Naive thymus-derived CD4-positive, alpha-beta T cell (primary cell): ENCODE results near the gene MBD6. TPM values are rescaled to one million over a fixed set of nuclear protein-coding genes. Genes with fewer than 3 reads are reported as not detected.
"Not testable (repeated sequence)": the region's sequence is repeated elsewhere in the genome, so short reads cannot be mapped to it uniquely, and the experiment has no call there.

Source experiments
- ATAC-seq: fragments of 150-1000 bp; cut with Tn5 transposase; 2 replicates; pipeline ENCODE4 v1.10.0; 2021; ENCODE audit warnings: mild to moderate bottlenecking, moderate library complexity
- CTCF ChIA-PET: fragments of 350-600 bp; sonication (Branson Sonifier 250); formaldehyde crosslinking; loops from one replicate; lab custom pipeline; 2021; ENCODE audit warnings: antibody characterized with exemption; lab: Charles Lee
- POLR2A ChIA-PET: fragments of 350-600 bp; sonication (Branson Sonifier 250); formaldehyde crosslinking; loops from one replicate; lab custom pipeline; 2021; ENCODE audit warnings: antibody characterized with exemption, inconsistent platforms; lab: Charles Lee
- DNase-seq, 9 donors: peaks; one replicate each; pipeline versions ENCODE4 v3.0.0 to v3.0.0-alpha.2; 2020 to 2022; ENCODE audit warnings: mixed read lengths in 1 of 9
- H3K27ac ChIP-seq: one replicate; pipeline ENCODE4 v1.7.0; 2013; ENCODE audit warnings: mild to moderate bottlenecking, low read depth, low read length, moderate library complexity
- H3K27me3 ChIP-seq, 2 donors: one replicate each; pipeline ENCODE4 v1.7.0; 2013; ENCODE audit warnings: low read length in 2 of 2, mild to moderate bottlenecking in 2 of 2, moderate library complexity in 2 of 2; ENCODE audit not compliant: control insufficient read depth in 2 of 2, insufficient read depth in 2 of 2
- H3K36me3 ChIP-seq, 3 experiments: 1 replicate in 2 of 3; 2 replicates in 1 of 3; pipeline ENCODE4 v1.7.0; 2013; ENCODE audit warnings: low read length in 3 of 3, mild to moderate bottlenecking in 3 of 3, moderate library complexity in 1 of 3; ENCODE audit not compliant: insufficient read depth in 3 of 3, control insufficient read depth in 2 of 3
- H3K4me1 ChIP-seq, 2 donors: one replicate each; pipeline ENCODE4 v1.7.0; 2013; ENCODE audit warnings: low read length in 2 of 2, mild to moderate bottlenecking in 2 of 2, moderate library complexity in 1 of 2; ENCODE audit not compliant: control insufficient read depth in 2 of 2, insufficient read depth in 2 of 2
- H3K4me3 ChIP-seq: 2 replicates; pipeline ENCODE4 v1.7.0; 2013; ENCODE audit warnings: mild to moderate bottlenecking, low read length
- H3K9me3 ChIP-seq, 3 experiments: 1 replicate in 2 of 3; 2 replicates in 1 of 3; pipeline ENCODE4 v1.7.0; 2013; ENCODE audit warnings: low read length in 3 of 3; ENCODE audit not compliant: control insufficient read depth in 2 of 3
- H3K27ac Mint-ChIP-seq, 9 donors: one replicate each; pipeline ENCODE4 v1.8.0; 2020 to 2022; ENCODE audit warnings: mixed read lengths in 9 of 9, mild to moderate bottlenecking in 8 of 9, moderate library complexity in 5 of 9, inconsistent platforms in 2 of 9
- H3K27me3 Mint-ChIP-seq, 5 donors: one replicate each; pipeline ENCODE4 v1.8.0; 2021 to 2022; ENCODE audit warnings: mixed read lengths in 5 of 5, mild to moderate bottlenecking in 1 of 5
- H3K36me3 Mint-ChIP-seq, 5 donors: one replicate each; pipeline ENCODE4 v1.8.0; 2020 to 2022; ENCODE audit warnings: mixed read lengths in 5 of 5, mild to moderate bottlenecking in 3 of 5, inconsistent platforms in 1 of 5
- H3K4me1 Mint-ChIP-seq, 7 donors: one replicate each; pipeline ENCODE4 v1.8.0; 2020 to 2022; ENCODE audit warnings: mixed read lengths in 7 of 7, mild to moderate bottlenecking in 3 of 7, inconsistent platforms in 1 of 7
- H3K4me3 Mint-ChIP-seq, 10 donors: one replicate each; pipeline ENCODE4 v1.8.0; 2020 to 2022; ENCODE audit warnings: mild to moderate bottlenecking in 10 of 10, mixed read lengths in 10 of 10, moderate library complexity in 6 of 10, inconsistent platforms in 2 of 10
- H3K9me3 Mint-ChIP-seq, 11 donors: one replicate each; pipeline ENCODE4 v1.8.0; 2020 to 2022; ENCODE audit warnings: mixed read lengths in 11 of 11, mild to moderate bottlenecking in 4 of 11, inconsistent platforms in 1 of 11, moderate library complexity in 1 of 11
- intact Hi-C, 2 donors: fragments of 100-400 bp; cut with micrococcal nuclease; formaldehyde crosslinking; loops; one replicate each; pipeline ENCODE4 v1.15.1; 2023
- polyA plus RNA-seq, 2 donors: library from polyadenylated mRNA; unstranded; fragments of 300-500 nt; fragmentation: Illumina TruSeq; gene quantifications; one replicate each; pipeline ENCODE4 v1.2.3, GENCODE V29; 2021
- total RNA-seq, 6 experiments: library from RNA in 5 of 6; stranded (reverse) in 5 of 6; gene quantifications; 1 replicate in 5 of 6; 2 replicates in 1 of 6; pipeline ENCODE4 v1.2.3 and lab custom pipeline; 2021 to 2026

The MBD6 gene
- total and polyA plus RNA-seq, 7 experiments from 2014 or later = 0.50 to 127 (median 108) TPM

DNA sequence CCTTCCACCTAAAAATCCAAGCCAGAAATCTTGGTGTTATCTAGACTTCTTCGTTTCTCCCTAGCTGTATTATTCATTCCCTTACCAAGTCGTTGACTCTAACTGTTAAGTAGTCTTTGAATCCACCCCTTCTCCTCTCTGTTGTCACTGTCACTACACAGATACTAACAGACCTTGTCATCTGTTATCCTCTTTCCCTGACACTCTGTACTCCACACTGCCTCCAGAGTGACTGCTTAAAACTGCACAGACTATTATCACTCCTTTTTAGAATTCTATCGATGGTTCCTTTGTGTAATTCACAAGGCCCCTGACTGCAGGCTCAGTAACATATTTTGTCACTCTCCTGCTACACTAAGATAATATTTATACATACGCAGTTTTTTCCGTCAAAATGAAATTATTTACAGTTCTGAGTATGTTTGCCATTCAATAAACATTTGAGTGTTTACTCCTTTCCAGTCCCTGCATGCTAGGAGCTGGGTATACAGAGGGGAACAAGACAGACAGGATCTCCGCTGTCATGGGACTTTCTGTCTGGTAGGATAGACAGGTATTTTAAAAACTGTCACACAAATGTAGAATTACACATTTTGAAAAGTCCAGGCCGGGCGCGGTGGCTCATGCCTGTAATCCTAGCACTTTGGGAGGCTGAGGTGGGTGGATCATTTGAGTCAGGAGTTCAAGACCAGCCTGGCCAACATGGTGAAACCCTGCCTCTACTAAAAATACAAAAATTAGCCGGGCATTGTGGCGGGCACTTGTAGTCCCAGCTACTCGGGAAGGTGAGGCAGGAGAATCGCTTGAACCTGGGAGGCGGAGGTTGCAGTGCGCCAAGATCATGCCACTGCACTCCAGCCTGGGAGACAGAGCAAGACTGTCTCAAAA is 31.0 kb upstream of the MBD6 start:
- Histone ChIP-seq H3K27ac (no peak overlapping the region), H3K9me3 (no peaks in the 10 kb centered on the region), H3K4me3 (no peak overlapping the region), H3K27me3 (no peaks in the 10 kb centered on the region), H3K4me1 (peaks cover 17 to 21% of the 10 kb centered on the region in 2 donors), H3K36me3 (peaks cover 5 to 54% (median 10%) of the 10 kb centered on the region in 3 experiments)
- POLR2A ChIA-PET = interaction anchor here (0.7 to 6.7 kb wide), 3 partner anchors 14 to 270 kb away, joined by 3 to 52 read pairs (median 4); partner anchors contain the start of genes ARHGAP9 and GLI1
- DNase-seq = peak in 1 of 9 donors; percentile 26
- intact Hi-C loops = loop anchor here in 1 of 2 donors (2.0 kb wide), 1 partner anchor 15 kb away; no protein-coding TSS in a partner anchor
- peaks cover 19 to 40% (median 35%) of the 10 kb centered on the region in 7 donors for H3K4me1 Mint-ChIP-seq
- peak overlapping the region; percentile 33 to 95 (median 78) for H3K27ac Mint-ChIP-seq
- no peaks in the 10 kb centered on the region for H3K9me3 Mint-ChIP-seq
- peaks cover 0 to 2% (median 0%) of the 10 kb centered on the region in 5 donors for H3K27me3 Mint-ChIP-seq
- CTCF ChIA-PET = no interaction called here
- peaks cover 7 to 38% (median 22%) of the 10 kb centered on the region in 5 donors for H3K36me3 Mint-ChIP-seq
- peak overlapping the region in 6 of 10 donors; percentile 1 to 52 (median 22) for H3K4me3 Mint-ChIP-seq
- no peak for ATAC-seq

DNA sequence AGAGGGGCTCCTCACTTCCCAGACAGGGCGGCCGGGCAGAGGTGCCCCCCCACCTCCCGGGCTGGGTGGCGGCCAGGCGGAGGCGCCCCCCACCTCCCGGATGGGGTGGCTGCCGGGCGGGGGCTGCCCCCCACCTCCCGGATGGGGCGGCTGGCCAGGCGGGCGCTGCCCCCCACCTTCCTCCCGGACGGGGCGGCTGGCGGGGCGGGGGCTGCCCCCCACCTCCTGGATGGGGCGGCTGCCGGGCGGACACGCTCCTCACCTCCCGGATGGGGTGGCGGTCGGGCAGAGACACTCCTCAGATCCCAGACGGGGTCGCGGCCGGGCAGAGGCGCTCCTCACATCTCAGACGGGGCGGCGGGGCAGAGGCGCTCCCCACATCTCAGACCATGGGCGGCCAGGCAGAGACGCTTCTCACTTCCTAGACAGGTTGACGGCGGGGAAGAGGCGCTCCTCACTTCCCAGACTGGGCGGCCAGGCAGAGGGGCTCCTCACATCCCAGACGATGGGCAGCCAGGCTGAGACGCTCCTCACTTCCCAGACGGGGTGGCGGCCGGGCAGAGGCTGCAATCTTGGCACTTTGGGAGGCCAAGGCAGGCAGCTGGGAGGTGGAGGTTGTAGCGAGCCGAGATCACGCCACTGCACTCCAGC is 27.4 kb upstream of the MBD6 start:
- intact Hi-C loops, H3K27ac ChIP-seq, H3K4me3 ChIP-seq, DNase-seq, H3K9me3 Mint-ChIP-seq, H3K27me3 Mint-ChIP-seq, H3K27ac Mint-ChIP-seq, H3K9me3 ChIP-seq, H3K4me1 ChIP-seq, ATAC-seq, POLR2A ChIA-PET, H3K27me3 ChIP-seq, H3K4me3 Mint-ChIP-seq, CTCF ChIA-PET: not testable (repeated sequence)
- H3K36me3 ChIP-seq = peaks cover 10 to 62% (median 22%) of the 10 kb centered on the region in 3 experiments
- peaks cover 7 to 23% (median 17%) of the 10 kb centered on the region in 7 donors for H3K4me1 Mint-ChIP-seq
- H3K36me3 Mint-ChIP-seq = peaks cover 14 to 51% (median 26%) of the 10 kb centered on the region in 5 donors

DNA sequence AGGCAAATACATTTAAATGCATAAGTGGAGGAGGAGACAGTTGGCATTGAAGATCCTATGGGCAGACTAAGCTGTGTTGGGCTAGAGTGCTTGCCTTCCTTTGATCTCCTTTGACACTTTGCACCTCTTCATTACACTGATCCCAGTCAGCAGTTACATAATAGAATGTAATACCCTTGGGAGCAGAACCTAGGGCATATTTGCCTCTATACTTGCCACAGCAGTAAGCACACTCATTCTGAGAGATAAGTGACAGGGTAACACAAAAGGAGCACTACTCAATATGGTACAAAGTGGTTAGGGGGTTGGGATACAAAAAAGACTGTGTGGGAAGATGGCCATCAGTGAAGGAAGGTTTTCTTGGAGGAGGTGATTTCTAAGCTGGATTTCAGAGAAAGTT is 25.8 kb upstream of the MBD6 start:
- Histone ChIP-seq H3K27me3 (no peaks in the 10 kb centered on the region), H3K9me3 (no peaks in the 10 kb centered on the region), H3K4me3 (no peak overlapping the region), H3K36me3 (peaks cover 12 to 62% (median 19%) of the 10 kb centered on the region in 3 experiments), H3K27ac (no peak overlapping the region), H3K4me1 (no peaks in the 10 kb centered on the region)
- H3K27me3 Mint-ChIP-seq = no peaks in the 10 kb centered on the region
- H3K4me1 Mint-ChIP-seq = peaks cover 5 to 20% (median 13%) of the 10 kb centered on the region in 7 donors
- H3K4me3 Mint-ChIP-seq = no peak overlapping the region
- no peak for DNase-seq
- ChIA-PET POLR2A (interaction anchor here (1.4 kb wide), 1 partner anchor 19 kb away, joined by 9 read pairs; no protein-coding TSS in a partner anchor), CTCF (no interaction called here)
- ATAC-seq = no peak
- peak overlapping the region in 5 of 9 donors; percentile 5 to 46 (median 13) for H3K27ac Mint-ChIP-seq
- intact Hi-C loops = no loop called here
- H3K36me3 Mint-ChIP-seq = peaks cover 11 to 55% (median 26%) of the 10 kb centered on the region in 5 donors
- peaks cover 0 to 2% (median 0%) of the 10 kb centered on the region in 11 donors for H3K9me3 Mint-ChIP-seq

DNA sequence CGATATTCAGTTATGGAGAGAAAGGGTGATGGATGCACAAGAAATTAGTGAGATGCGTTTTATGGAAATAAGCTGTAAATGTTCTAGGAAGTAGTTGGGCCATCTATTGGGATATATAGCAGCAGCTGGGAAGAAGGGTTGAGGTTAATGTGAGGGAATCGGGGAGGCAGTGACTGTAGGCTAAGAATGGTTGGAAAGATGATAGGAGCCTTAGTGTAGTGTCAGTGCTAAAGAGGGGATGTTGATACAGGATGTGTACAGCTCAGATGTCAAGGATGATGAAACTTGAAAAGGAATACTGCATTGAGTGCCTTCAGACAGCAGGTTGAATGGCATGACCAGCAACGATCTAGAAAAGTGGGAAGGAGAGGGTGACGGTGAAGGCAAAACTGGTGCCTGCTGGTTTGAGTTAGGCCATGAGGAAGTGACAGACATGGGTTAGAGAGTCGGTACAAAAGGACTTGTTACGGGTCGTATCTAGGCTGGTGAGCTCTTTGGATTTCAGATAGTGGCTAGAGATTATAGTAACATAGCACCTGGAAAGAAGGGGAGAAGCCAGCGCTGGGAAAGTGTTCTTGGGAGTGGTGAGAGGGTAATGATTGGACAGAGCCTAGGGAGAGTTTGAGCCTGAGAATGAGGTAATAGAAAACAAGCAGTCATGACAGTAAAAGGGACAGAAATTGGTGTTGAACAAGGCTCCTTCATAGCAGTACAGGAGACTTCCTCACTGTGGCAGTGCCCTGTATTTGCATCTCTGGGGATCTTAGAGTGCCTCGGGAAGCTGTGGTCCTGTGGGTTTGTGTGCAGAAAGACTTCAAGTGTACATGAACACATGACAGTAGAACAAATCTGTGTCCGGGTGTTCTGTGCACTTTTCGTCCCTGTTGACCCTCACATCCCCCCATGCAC is 25.1 kb upstream of the MBD6 start:
- H3K4me1 ChIP-seq = no peaks in the 10 kb centered on the region
- Mint-ChIP-seq H3K27ac (peak overlapping the region in 8 of 9 donors; percentile 5 to 65 (median 30)), H3K4me1 (peaks cover 5 to 20% (median 13%) of the 10 kb centered on the region in 7 donors), H3K4me3 (no peak overlapping the region), H3K9me3 (peaks cover 0 to 2% (median 0%) of the 10 kb centered on the region in 11 donors), H3K27me3 (no peaks in the 10 kb centered on the region), H3K36me3 (peaks cover 11 to 59% (median 31%) of the 10 kb centered on the region in 5 donors)
- H3K4me3 ChIP-seq = no peak overlapping the region
- intact Hi-C loops = no loop called here
- no peaks in the 10 kb centered on the region for H3K27me3 ChIP-seq
- H3K27ac ChIP-seq = no peak overlapping the region
- no peaks in the 10 kb centered on the region for H3K9me3 ChIP-seq
- ChIA-PET CTCF (no interaction called here), POLR2A (interaction anchor here (1.4 kb wide), 1 partner anchor 18 kb away, joined by 9 read pairs; no protein-coding TSS in a partner anchor)
- DNase-seq (no peak), ATAC-seq (no peak)
- H3K36me3 ChIP-seq = peaks cover 12 to 64% (median 24%) of the 10 kb centered on the region in 3 experiments

DNA sequence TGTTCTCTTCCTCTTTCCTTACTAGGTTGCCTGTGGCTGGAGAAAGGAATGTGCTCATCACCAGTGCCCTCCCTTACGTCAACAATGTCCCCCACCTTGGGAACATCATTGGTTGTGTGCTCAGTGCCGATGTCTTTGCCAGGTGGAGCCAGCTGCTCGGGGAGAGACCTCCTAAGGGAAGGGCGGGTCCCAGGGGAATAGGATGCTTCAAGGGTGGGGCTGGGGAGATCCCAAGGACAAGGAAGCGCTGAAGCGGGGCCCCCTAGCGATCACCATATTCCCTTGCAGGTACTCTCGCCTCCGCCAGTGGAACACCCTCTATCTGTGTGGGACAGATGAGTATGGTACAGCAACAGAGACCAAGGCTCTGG is 24.5 kb upstream of the MBD6 start:
- ChIA-PET CTCF (no interaction called here), POLR2A (no interaction called here)
- Histone ChIP-seq H3K9me3 (no peaks in the 10 kb centered on the region), H3K36me3 (peaks cover 12 to 58% (median 19%) of the 10 kb centered on the region in 3 experiments), H3K27ac (no peak overlapping the region), H3K4me3 (no peak overlapping the region), H3K4me1 (no peaks in the 10 kb centered on the region), H3K27me3 (no peaks in the 10 kb centered on the region)
- H3K36me3 Mint-ChIP-seq = peaks cover 11 to 56% (median 25%) of the 10 kb centered on the region in 5 donors
- DNase-seq (no peak), ATAC-seq (no peak)
- peak overlapping the region in 4 of 9 donors; percentile 5 to 46 (median 30) for H3K27ac Mint-ChIP-seq
- no peak overlapping the region for H3K4me3 Mint-ChIP-seq
- intact Hi-C loops = no loop called here
- no peaks in the 10 kb centered on the region for H3K27me3 Mint-ChIP-seq
- H3K9me3 Mint-ChIP-seq = peaks cover 0 to 2% (median 0%) of the 10 kb centered on the region in 11 donors
- peaks cover 0 to 18% (median 11%) of the 10 kb centered on the region in 7 donors for H3K4me1 Mint-ChIP-seq

DNA sequence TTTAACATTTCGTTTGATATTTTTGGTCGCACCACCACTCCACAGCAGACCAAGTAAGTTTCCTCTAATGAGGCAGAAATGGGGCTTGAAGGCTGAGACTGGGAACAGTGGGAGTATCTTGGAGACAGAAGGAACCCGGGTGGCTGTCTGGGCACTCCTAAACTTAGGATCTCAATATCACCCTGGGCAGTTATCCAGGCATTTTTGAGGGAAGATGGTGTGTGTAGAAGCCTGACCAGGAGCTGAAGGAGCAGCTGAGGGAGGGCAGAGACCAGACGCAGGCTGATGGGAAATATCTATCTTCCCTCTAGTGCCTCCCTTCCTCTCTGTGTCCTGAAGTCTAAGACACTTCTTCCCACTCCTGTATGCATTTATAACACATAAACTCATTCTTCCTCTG is 24.1 kb upstream of the MBD6 start:
- Histone ChIP-seq H3K36me3 (peaks cover 12 to 59% (median 19%) of the 10 kb centered on the region in 3 experiments), H3K4me3 (no peak overlapping the region), H3K27ac (no peak overlapping the region), H3K9me3 (no peaks in the 10 kb centered on the region), H3K27me3 (no peaks in the 10 kb centered on the region), H3K4me1 (no peaks in the 10 kb centered on the region)
- ATAC-seq (no peak), DNase-seq (no peak)
- peaks cover 0 to 2% (median 0%) of the 10 kb centered on the region in 11 donors for H3K9me3 Mint-ChIP-seq
- intact Hi-C loops = no loop called here
- H3K4me1 Mint-ChIP-seq = peaks cover 0 to 18% (median 11%) of the 10 kb centered on the region in 7 donors
- ChIA-PET POLR2A (no interaction called here), CTCF (no interaction called here)
- H3K36me3 Mint-ChIP-seq = peaks cover 11 to 57% (median 25%) of the 10 kb centered on the region in 5 donors
- no peaks in the 10 kb centered on the region for H3K27me3 Mint-ChIP-seq
- no peak overlapping the region for H3K4me3 Mint-ChIP-seq
- H3K27ac Mint-ChIP-seq = peak overlapping the region in 1 of 9 donors; percentile 45
